Endometrium (tissue), 2 donors: Measurements from ENCODE around the gene CFAP97D2.
"Not testable (repeated sequence)": the region's sequence is repeated elsewhere in the genome, so short reads cannot be mapped to it uniquely, and the experiment has no call there.

Experiments
- FAIRE-seq: peaks from 2 replicates; lab custom pipeline; 2012; peaks lifted over from hg19 to GRCh38; lab: Jason Lieb, UNC
- donor health status: control.
- donor health status: control.

The CFAP97D2 gene

DNA sequence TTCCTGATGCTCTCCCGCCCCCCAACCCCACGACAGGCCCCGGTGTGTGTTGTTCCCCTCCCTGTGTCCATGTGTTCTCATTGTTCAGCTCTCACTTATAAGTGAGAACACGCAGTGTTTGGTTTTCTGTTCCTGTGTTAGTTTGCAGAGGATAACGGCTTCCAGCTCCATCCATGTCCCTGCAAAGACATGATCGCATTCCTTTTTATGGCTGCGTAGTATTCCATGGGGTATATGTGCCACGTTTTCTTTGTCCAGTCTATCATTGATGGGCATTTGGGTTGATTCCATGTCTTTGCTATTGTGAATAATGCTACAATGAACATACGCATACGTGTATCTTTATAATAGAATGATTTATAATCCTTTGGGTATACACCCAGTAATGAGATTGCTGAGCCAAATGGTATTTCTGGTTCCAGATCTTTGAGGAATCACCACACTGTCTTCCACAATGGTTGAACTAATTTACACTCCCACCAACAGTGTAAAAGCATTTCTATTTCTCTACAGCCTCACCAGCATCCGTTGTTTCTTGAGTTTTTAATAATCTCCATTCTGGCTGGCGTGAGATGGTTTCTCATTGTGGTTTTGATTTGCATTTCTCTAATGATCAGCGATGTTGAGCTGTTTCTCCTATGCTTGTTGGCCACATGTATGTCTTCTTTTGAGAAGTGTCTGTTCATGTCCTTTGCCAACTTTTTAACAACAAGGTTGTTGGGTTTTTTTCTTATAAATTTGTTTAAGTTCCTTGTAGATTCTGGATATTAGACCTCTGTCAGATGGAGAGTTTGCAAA lies 20.0 kb upstream of the CFAP97D2 start:
- not testable (repeated sequence) for FAIRE-seq

DNA sequence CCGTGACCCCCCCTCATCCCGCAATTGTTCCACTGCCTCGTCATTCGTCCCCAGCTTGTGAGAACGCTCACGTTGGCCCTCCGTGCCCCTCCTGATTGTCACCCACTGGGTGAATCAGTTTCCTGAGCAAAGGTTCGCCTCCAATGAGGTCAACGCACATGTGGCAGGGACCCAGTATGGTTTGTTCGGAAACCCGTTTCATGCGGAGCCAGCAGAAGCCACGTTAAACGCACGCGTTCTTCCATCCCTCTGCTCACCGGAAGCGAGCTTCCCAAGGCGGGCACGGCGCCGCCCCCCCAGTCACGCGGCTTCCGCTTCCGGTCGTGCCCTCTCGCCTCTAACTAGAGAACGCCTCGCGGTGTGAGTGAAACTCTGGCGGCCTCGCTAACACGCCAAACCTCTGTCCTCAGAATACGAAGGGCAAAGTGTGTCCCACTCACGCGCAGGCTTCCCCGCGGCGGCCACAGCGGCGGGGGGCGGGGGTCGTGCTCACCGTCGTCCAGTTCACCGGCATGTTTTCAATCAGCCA lies 18.0 kb upstream of the CFAP97D2 start:
- FAIRE-seq: no peak

DNA sequence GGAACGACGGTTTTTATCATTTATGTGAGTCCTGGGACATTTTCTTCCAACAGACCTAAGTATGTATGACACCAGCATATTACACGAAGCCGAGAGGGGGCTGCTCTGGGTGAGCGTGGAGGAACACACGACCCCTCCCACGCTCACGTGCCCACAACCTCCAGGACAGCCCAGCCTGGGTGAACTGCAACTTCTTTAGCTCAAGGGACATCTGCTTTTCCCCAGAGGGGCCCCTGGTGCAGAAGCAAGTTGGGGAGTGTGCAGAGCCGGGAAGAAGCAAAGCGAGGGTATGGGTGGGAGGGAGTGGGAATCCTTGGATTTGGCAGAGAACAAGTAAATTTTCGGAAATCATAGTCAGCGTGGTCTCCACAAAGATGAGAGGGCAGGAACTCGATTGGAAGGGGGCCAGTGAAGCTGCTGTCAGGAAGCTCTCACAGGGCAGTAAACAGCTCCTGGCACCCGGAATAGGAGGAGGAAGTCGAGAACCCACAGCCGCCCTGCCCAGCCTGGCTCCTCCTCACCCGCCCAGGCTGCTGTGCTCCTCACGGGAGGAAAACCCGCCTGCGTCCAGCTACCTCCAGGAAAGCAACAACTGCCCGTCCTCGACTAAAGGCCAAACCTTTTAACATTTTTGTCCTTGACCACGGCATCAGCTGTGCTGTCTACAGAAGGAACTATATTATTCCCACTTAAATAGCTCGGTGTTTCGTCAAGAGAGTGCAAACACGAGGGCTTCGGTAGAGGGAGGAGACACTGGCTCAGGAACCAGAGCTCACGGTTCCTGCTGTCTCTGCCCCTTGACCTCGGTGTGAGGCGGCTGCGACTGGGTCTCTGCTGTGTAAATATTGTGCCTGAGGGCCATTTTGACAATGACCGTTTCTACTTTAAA lies 17.2 kb upstream of the CFAP97D2 start:
- FAIRE-seq: no peak

DNA sequence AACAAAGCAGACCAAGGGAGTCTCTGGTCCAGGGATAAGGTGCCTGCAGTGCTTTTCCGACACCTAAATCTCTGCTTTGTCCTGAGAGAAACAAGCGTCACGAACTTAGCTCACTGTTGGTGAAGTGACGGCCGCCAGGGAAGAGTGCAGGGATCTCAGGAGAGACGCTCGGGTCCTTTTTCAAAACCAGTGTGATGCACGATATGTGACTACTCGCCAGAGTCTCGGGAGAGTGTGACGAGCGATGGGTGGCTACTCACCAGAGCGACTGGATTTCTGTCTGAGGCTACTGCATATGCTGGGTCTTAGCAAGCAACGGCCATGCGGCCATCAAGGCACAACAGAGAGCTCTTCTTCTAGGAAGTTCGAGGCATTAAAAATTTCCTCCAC lies 16.5 kb upstream of the CFAP97D2 start:
- FAIRE-seq: no peak

DNA sequence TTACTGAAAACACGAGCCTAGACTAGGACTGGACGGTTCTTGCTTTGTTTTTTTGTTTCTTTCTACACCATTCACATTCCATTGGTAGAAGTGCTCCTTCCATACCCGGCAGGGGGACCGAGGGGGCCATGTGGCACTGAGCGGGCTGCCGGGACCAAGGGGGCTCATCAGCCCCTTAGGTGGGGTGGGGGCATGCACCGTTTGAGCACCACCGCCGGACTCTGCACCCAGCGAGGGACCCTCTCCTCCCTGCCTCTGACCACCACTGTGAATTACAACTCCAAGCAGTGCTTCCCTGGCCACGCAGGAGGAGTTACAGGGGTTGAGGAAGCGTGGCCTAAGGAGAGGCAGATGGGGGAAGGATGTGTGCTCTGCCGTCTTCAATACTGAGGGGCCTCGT lies 15.0 kb upstream of the CFAP97D2 start:
- no peak for FAIRE-seq

DNA sequence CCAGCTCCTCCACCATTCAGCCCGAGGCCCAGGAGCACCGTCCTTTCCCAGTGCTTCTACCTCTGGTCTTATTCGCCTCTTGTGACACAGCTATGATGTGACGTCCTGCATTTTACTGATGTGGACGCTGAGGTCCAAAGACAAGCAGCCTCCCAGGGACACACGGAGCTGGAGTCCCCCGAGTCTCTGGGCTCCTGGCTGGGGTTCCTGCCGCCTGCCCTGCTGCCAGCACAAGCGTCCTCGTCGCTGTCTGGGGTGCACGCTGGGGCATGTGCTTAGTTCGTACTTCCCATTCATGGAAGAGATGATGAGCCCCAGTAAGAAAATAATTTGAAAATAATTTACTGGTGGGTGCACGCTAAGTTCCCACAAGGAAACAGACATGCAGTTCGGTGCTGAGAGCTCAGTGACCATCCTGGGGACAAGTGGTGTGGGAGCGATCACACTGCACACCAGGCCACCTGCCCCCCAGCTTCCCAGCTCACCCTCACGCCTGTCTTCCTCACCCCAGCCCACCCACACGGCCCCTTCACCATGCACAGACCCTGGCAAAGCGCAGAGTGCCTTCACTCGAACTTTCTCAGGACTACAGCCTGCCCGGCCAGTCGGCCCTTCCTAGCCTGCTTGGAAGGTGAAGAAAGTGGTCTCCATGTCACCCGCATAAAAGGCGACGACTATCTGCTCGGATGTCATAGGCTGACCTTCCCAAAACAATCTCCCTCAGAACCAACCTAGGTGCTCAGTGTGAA lies 14.2 kb upstream of the CFAP97D2 start:
- no peak for FAIRE-seq

DNA sequence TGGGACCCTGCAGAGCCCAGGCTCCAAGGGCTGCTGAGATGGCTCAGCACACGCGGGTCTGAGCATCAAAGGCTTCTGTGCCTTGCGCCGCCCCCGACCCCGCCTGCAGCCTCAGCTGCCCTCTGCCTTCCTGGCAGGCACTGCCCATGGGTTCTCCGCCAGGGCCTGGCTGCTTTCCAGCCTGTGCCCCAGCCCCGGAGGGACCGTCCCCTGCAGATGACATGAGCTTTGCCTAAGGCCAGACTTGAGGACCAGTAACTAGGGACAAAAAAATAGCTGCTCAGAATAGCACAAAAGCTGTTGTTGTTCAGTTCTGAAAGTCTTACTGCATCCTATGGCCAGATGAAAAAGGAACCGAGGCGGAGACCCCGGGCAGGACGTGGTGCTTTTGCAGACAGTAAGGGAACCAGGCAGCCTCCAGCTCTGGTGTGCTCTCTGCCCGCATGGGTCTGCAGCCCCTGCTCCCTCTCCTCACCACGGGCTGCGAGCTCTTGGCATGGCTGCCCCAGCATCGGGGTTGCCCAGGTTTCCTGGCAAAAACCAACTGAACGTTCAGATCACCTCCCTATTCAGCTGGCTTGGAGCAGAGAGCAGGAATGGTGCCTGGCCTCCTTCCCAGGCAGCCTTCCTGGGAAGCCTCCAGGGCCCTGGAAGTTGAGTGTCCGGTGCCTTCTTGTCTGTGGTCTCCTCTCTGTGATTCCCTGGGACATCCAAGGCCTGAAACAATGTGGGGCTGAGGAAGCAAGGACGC lies 12.5 kb upstream of the CFAP97D2 start:
- no peak for FAIRE-seq

DNA sequence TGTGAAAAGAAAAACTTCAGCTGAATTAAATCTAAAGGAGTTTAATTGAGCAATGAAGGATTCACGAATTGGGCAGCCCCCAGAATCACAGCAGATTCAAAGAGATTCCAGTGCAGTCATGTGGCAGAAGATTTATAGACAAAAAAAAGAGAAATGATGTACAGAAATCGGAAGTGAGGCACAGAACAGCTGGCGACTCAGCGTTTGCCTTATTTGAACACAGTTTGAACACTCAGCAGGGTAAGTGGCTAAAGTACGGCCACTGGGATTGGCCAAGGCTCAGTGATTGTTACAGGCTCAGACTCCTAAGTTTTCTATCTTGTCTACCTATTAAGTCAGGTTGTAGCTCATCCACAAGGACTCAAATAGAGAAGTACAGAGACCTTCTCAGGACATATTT lies 11.6 kb upstream of the CFAP97D2 start:
- no peak for FAIRE-seq

DNA sequence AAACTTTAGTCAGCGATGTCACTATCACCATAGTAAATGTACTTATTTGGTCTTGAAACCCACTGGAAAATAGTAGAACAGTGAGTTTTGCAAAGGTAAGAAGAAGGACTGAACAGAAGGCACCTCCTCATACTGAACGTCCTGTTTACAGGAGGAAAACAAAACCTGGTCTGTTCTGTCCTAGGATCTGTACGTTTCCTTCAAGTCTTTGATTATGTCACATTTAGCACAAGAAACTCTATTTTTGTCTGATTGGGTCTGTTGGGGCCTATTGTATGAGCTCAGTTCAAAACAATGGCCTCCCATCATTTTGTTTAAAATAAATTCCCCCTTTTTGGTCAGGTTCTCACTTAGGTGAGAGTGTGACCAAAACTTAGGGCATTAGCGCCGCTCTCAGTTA lies 11.2 kb upstream of the CFAP97D2 start:
- FAIRE-seq: no peak

DNA sequence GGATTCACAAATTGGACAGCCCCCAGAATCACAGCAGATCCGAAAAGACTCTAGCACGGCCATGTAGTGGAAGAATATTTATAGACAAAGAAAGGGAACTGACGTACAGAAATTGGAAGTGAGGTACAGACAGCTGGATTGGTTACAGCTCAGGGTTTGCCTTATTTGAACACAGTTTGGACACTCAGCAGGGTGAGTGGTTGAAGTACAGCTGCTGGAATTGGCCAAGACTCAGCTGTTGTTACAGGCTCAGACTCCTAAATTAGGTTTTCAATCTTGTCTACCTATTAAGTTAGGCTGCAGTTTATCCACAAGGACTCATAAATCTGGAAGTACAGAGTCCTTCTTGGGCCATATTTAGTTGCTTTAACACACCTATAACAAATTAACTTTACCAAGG lies 5.8 kb upstream of the CFAP97D2 start:
- FAIRE-seq: no peak

DNA sequence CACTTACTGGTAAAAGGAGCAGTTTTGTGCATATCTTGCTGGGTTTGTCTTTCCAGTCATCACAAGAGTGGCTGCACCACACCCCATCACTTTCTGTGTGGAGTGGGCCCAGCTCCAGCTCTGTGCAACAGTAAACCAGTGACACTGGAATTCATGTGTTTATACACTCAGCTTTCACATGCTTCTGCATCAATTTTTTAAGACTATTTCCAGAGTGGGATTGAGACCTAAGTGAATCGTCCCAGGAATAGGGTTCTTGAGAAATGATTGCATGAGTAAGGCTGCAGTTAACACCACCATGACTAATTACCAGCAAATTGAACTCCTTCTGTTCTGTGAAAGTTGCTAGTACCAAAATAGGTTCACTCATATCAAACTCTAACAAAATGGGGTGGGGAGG lies 5.3 kb upstream of the CFAP97D2 start:
- no peak for FAIRE-seq

DNA sequence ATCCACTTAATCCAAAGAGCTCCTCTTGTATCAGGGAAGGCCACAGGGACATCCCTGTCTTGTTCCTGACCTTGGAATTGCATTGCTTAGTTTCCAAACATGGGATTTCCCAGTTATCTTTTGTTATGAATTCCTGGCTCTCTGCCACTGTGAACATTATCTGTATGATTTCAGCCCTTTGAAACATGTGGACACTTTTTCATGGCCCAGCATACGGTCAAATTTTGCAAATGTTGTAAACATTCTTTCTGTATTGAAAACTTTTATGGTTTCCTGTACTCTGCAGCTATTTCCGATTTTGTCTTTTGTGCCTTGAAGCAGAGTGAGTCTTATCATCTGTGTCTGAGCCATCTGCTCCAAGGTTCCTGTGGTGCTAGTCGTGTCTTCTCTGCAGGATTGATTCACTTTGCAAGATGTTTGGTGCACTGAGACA lies 4.5 kb upstream of the CFAP97D2 start:
- FAIRE-seq: no peak

DNA sequence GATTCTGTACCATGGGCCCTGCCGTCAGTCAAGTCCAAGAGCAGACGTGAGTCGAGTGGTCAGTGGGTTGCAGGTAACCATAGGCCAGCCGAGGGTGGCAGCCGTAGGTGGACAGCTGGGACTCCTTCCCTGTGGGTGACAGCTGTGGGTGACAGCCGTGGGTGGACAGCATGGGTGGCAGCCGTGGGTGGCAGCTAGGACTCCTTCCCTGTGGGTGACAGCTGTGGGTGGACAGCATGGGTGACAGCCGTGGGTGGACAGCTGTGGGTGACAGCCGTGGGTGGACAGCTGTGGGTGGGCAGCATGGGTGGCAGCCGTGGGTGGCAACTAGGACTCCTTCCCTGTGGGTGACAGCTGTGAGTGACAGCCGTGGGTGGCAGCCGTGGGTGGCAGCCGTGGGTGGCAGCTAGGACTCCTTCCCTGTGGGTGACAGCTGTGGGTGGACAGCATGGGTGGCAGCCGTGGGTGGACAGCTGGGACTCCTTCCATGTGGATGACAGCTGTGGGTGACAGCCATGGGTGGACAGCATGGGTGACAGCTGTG lies 2.6 kb upstream of the CFAP97D2 start:
- FAIRE-seq: not testable (repeated sequence)

DNA sequence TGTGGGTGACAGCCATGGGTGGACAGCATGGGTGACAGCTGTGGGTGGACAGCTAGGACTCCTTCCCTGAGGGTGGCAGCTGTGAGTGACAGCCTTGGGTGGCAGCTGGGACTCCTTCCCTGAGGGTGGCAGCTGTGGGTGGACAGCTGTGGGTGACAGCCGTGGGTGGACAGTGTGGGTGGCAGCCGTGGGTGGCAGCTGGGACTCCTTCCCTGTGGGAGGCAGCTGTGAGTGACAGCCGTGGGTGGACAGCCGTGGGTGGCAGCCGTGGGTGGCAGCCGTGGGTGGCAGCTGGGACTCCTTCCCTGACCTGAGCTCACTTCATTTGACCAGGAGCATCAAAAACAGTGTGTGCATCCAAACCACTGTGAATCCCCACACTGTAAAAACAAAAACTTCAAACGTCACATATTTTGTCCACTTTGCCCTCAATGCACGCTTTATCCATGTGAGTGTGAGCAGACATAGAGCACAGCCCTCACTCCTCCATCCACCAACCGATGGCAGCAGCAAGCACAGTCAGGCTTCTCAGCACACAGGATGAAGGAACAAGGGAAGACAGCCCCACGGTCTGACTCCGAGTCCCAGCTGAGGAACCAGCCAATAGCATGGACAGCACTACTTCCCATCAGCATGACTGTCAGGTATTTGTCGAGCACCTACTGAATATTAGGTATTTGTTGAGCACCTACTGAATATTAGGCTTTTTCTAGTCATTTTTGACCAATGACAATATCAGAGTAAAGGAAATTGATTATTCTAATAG lies 1.6 kb upstream of the CFAP97D2 start:
- no peak for FAIRE-seq

DNA sequence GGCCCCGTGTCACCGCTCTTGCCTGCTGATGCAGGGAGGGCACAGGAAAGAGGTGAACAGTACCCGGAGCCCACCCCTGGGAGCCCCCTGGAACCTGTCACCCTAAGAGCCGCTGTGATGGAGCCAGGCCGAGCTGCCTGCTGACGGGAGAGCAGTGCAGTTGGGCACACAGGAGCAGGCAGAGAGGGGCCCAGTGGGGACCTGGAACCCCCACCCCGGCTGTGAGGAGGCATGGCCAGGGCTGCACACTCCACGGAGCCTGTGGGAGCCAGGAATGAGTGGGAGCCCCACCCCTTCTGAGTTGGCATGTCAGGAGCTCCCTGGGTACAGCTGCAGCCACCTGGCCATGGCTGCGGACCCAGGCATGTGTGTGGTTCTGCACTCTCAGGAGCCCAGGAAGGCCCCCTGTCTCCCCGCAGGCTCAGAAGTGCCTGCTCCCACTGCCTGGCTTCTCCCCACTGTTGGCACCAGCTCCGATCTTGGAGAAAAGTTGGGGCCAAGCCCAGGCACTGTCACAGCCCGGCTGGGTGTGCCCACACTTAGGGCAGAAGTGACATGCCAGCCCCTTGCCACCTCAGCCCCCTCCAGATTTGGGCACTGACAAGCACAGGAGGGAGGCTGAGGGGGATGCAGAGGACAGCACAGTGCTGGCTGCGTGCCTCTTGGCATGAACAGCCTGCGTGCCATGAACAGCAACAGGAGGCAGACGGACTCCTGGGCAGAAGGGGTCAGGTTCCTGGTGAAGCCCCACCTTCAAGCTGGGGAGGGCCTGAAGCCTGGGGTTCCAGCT lies 6.3 kb downstream of the CFAP97D2 start:
- no peak for FAIRE-seq

DNA sequence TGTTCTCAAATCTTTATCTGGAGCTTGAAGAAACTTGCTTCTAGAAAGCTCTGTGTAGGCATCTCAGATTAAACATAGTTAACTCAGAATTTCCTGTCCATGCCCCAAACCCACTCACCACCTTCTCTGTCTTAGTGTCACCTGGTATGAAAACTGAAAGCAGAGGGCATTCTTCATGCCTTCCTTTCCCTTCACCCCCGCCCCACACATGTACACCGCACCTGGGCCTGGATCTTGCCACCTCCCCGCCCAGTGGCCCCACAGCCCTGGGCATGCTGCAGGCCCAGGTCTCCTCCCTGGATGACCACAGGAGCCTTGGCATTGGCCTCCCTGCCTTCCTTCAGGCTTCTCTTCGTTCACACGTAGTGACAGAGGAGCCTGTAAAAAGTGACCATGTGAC lies 15.8 kb downstream of the CFAP97D2 start:
- no peak for FAIRE-seq

DNA sequence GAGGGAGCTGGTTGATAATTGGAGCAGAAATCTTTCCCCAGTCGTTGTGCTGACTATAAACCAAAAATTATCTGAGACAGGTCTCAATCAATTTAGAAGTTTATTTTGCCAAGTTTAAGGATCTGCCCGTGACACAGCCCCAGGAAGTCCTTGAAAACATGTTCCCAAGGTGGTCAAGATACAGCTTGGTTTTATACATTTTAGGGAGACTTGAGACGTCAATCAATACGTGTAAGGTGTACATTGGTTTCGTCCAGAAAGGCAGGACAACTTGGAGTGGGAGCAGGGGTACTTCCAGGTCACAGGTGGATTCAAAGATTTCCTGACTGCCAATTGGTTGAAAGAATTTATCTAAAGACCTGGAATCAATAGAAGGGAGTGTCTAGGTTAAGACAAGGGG lies 17.6 kb downstream of the CFAP97D2 start:
- no peak for FAIRE-seq

DNA sequence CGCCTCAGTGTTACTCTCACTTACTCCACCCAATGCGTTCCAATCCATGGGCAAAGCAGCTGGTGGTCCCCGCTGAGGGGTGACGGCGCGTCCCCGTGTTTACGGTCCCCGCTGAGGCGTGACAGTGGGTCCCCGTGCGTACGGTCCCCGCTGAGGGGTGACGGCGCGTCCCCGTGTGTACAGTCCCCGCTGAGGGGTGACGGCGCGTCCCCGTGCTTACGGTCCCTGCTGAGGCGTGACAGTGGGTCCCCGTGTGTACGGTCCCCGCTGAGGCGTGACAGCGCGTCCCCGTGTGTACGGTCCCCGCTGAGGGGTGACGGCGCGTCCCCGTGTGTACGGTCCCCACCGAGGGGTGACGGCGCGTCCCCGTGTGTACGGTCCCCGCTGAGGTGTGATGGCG lies 19.5 kb downstream of the CFAP97D2 start:
- FAIRE-seq: no peak

DNA sequence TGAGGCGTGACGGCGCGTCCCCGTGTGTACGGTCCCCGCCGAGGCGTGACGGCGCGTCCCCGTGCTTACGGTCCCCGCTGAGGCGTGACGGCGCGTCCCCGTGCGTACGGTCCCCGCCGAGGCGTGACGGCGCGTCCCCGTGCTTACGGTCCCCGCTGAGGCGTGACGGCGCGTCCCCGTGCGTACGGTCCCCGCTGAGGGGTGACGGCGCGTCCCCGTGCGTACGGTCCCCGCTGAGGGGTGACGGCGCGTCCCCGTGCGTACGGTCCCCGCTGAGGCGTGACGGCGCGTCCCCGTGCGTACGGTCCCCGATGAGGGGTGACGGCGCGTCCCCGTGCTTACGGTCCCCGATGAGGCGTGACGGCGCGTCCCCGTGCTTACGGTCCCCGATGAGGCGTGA lies 20.5 kb downstream of the CFAP97D2 start:
- FAIRE-seq: not testable (repeated sequence)

DNA sequence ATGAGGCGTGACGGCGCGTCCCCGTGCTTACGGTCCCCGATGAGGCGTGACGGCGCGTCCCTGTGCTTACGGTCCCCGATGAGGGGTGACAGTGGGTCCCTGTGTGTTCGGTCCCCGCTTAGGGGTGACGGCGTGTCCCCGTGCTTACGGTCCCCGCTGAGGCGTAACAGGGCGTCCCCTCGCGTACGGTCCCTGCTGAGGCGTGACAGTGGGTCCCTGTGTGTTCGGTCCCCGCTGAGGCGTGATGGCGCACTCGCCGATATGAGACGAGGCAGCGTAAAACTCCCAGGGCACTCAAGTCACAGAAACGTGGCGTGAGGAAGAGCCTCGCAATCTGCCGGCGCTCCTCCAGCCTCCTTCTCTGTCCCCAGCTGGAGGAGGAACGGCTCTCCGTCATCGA lies 20.9 kb downstream of the CFAP97D2 start:
- no peak for FAIRE-seq
